EH (cell line): ENCODE data around the gene TEX54.

Experiments
- DNase-seq: peaks from one replicate; pipeline ENCODE4 v3.0.0-alpha.2; 2015; ENCODE audit warnings: low read depth

The TEX54 gene

GRCh38 chr11:62787005-62787759 lies 45.5 kb downstream of the TEX54 start, which contains the start of gene TMEM179B:
TMEM179B (plus strand) TSS chr11:62787402; CDS start chr11:62787432, 30 bp downstream.
- DNase-seq, result peak; percentile 98

GRCh38 chr11:62786318-62787004 lies 46.2 kb downstream of the TEX54 start:
- DNase-seq, result peak; percentile 85

GRCh38 chr11:62782753-62783152 lies 49.9 kb downstream of the TEX54 start:
- DNase-seq, result no peak
